Peyer's patch (tissue), 4 donors: ENCODE measurements around the gene PPP2R5E. TPM values are rescaled to one million over a fixed set of nuclear protein-coding genes. Genes with fewer than 3 reads are reported as not detected.

Experiments used
- DNase-seq, 3 donors: peaks; one replicate each; pipeline ENCODE4 v3.0.0-alpha.2; 2017 to 2019
- H3K27ac ChIP-seq, 4 donors: fragments of 200-600 bp; sonication (generic); one replicate each; pipeline ENCODE4 v1.5.1; 2016 to 2019
- H3K27me3 ChIP-seq, 2 donors: fragments of 200-600 bp; sonication (generic); one replicate each; pipeline ENCODE4 v1.5.1; 2019
- H3K36me3 ChIP-seq, 3 donors: fragments of 200-600 bp; sonication (generic); one replicate each; pipeline ENCODE4 v1.5.1; 2016 to 2019
- H3K4me1 ChIP-seq, 4 donors: fragments of 200-600 bp; sonication (generic); one replicate each; pipeline ENCODE4 v1.5.1; 2016 to 2019
- H3K4me3 ChIP-seq, 4 donors: fragments of 200-600 bp; sonication (generic); 1 replicate in 3 of 4; 2 replicates in 1 of 4; pipeline ENCODE4 v1.5.1; 2016 to 2019; ENCODE audit warnings: mild to moderate bottlenecking in 1 of 4
- H3K9me3 ChIP-seq, 4 donors: fragments of 200-600 bp; sonication (generic); one replicate each; pipeline ENCODE4 v1.5.1; 2016 to 2019; ENCODE audit warnings: mild to moderate bottlenecking in 1 of 4
- CTCF ChIP-seq, 6 experiments: fragments of 450-650 bp in 4 of 6; fragments of 200-600 bp in 2 of 6; sonication (generic) in 1 of 6; IDR thresholded peaks; one replicate each; pipeline ENCODE4 v1.5.1; 2017 to 2019; ENCODE audit warnings: antibody characterized with exemption in 6 of 6, mild to moderate bottlenecking in 3 of 6, moderate library complexity in 1 of 6
- POLR2A ChIP-seq, 2 donors: fragments of 450-650 bp; IDR thresholded peaks; one replicate each; pipeline ENCODE4 v1.5.1; 2017; ENCODE audit warnings: antibody characterized with exemption in 2 of 2, mild to moderate bottlenecking in 2 of 2, moderate library complexity in 2 of 2
- total RNA-seq, 4 donors: library from RNA; depleted of rRNA; stranded (reverse); fragments of >200 nt; gene quantifications; one replicate each; pipeline ENCODE4 v1.1.0, GENCODE V29; 2016

The PPP2R5E gene
- total RNA-seq, 4 donors from 2014 or later = 14.9 to 19.3 (median 17.0) TPM

GRCh38 chr14:63468294-63468693 lies 74.9 kb downstream of the PPP2R5E start:
- no peaks in the 10 kb centered on the region for H3K9me3 ChIP-seq
- no peak for DNase-seq
- TF ChIP-seq CTCF (IDR thresholded peaks at IDR 0.05) (no peak), POLR2A (IDR thresholded peaks at IDR 0.05) (no peak)
- H3K4me1 ChIP-seq = peaks cover 0 to 21% (median 8%) of the 10 kb centered on the region in 4 donors
- H3K27me3 ChIP-seq = no peaks in the 10 kb centered on the region
- H3K36me3 ChIP-seq = no peaks in the 10 kb centered on the region
- H3K27ac ChIP-seq = no peak overlapping the region
- no peak overlapping the region for H3K4me3 ChIP-seq

- H3K4me1 ChIP-seq = peaks cover 0 to 18% (median 8%) of the 10 kb centered on the region in 4 donors
- H3K4me3 ChIP-seq = no peak overlapping the region
- H3K27ac ChIP-seq = no peak overlapping the region
- no peaks in the 10 kb centered on the region for H3K9me3 ChIP-seq
- no peaks in the 10 kb centered on the region for H3K36me3 ChIP-seq
- DNase-seq = no peak
- TF ChIP-seq POLR2A (IDR thresholded peaks at IDR 0.05) = no peak
- no peak for TF ChIP-seq CTCF (IDR thresholded peaks at IDR 0.05)
- H3K27me3 ChIP-seq = no peaks in the 10 kb centered on the region
These were observed 75.6 kb downstream of the PPP2R5E start for GRCh38 chr14:63467440-63468072.

GRCh38 chr14:63465347-63465746 lies 77.8 kb downstream of the PPP2R5E start:
- no peak for DNase-seq
- TF ChIP-seq POLR2A (IDR thresholded peaks at IDR 0.05) (no peak), CTCF (IDR thresholded peaks at IDR 0.05) (no peak)
- H3K4me3 ChIP-seq = no peak overlapping the region
- no peaks in the 10 kb centered on the region for H3K9me3 ChIP-seq
- peaks cover 0 to 9% (median 3%) of the 10 kb centered on the region in 4 donors for H3K4me1 ChIP-seq
- no peaks in the 10 kb centered on the region for H3K27me3 ChIP-seq
- H3K36me3 ChIP-seq = no peaks in the 10 kb centered on the region
- no peak overlapping the region for H3K27ac ChIP-seq

GRCh38 chr14:63460680-63461369 lies 82.4 kb downstream of the PPP2R5E start:
- no peak overlapping the region for H3K27ac ChIP-seq

GRCh38 chr14:63459738-63460137 lies 83.4 kb downstream of the PPP2R5E start:
- TF ChIP-seq POLR2A (IDR thresholded peaks at IDR 0.05) (no peak), CTCF (IDR thresholded peaks at IDR 0.05) (no peak)
- H3K36me3 ChIP-seq = no peaks in the 10 kb centered on the region
- no peak for DNase-seq
- no peaks in the 10 kb centered on the region for H3K27me3 ChIP-seq
- no peaks in the 10 kb centered on the region for H3K4me1 ChIP-seq
- H3K27ac ChIP-seq = no peak overlapping the region
- H3K9me3 ChIP-seq = no peaks in the 10 kb centered on the region
- H3K4me3 ChIP-seq = no peak overlapping the region

More at GRCh38 chr14:63460680-63461369, 82.4 kb downstream of the PPP2R5E start:
- no peaks in the 10 kb centered on the region for H3K4me1 ChIP-seq
- no peaks in the 10 kb centered on the region for H3K9me3 ChIP-seq
- H3K4me3 ChIP-seq = no peak overlapping the region
- no peak for TF ChIP-seq POLR2A (IDR thresholded peaks at IDR 0.05)
- no peak for TF ChIP-seq CTCF (IDR thresholded peaks at IDR 0.05)
- no peaks in the 10 kb centered on the region for H3K27me3 ChIP-seq
- no peaks in the 10 kb centered on the region for H3K36me3 ChIP-seq
- no peak for DNase-seq
